Progenitor cell of endocrine pancreas (in vitro differentiated cells): ENCODE results near the gene KRT37. TPM values are rescaled to one million over a fixed set of nuclear protein-coding genes. Genes with fewer than 3 reads are reported as not detected.

Experiments
- DNase-seq: peaks from one replicate; pipeline ENCODE4 v3.0.0; 2021; ENCODE audit warnings: low spot score; ENCODE audit not compliant: unreplicated experiment
- H3K27ac Mint-ChIP-seq: 2 replicates; pipeline ENCODE4 v1.8.0; 2021; ENCODE audit warnings: mild to moderate bottlenecking, moderate library complexity, mixed read lengths
- H3K27me3 Mint-ChIP-seq: 2 replicates; pipeline ENCODE4 v1.8.0; 2021; ENCODE audit warnings: mixed read lengths
- H3K36me3 Mint-ChIP-seq: 2 replicates; pipeline ENCODE4 v1.8.0; 2022; ENCODE audit warnings: mixed read lengths; ENCODE audit not compliant: insufficient read depth
- H3K4me1 Mint-ChIP-seq: 2 replicates; pipeline ENCODE4 v1.8.0; 2021; ENCODE audit warnings: low read depth, mixed read lengths
- H3K4me3 Mint-ChIP-seq: 2 replicates; pipeline ENCODE4 v1.8.0; 2021; ENCODE audit warnings: low read depth, mild to moderate bottlenecking, moderate library complexity, mixed read lengths
- H3K9me3 Mint-ChIP-seq: 2 replicates; pipeline ENCODE4 v1.8.0; 2021; ENCODE audit warnings: low read depth, mixed read lengths
- total RNA-seq: library from RNA; stranded (reverse); gene quantifications from 2 replicates; pipeline ENCODE4 v1.2.1, GENCODE V29; 2021
- TF ChIP-seq, protein P1 (sequence below): fragments of 200-600 bp; sonication (generic); IDR thresholded peaks from one replicate; pipeline ENCODE4 v1.5.0; 2021; ENCODE audit warnings: antibody characterized with exemption, mild to moderate bottlenecking; ENCODE audit not compliant: unreplicated experiment

The KRT37 gene
- total RNA-seq, 1 donor from 2014 or later, result not detected

DNA sequence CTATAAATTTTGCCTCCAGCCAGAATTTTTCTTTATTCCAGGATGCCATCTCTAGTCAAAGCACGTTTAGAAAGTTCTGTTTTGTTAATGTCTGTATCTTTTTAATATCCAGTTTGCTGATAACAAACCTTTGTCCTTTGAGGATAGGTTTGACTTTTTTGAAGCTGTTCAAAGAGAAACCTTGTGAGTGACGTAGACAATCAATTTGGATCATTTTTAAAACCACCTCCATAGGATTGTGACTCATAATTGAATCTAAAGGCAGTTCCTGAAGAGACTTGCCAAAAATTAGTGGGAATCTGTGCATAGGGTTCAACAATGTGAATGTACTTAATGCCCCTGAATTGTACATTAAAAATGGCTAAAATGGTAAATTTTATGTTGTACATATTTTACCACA, 32.9 kb downstream of the KRT37 start:
- DNase-seq, result no peak
- no peak overlapping the region for H3K27ac Mint-ChIP-seq
- H3K36me3 Mint-ChIP-seq, result no peaks in the 10 kb centered on the region
- no peak overlapping the region for H3K4me3 Mint-ChIP-seq
- H3K4me1 Mint-ChIP-seq, result peaks cover 1% of the 10 kb centered on the region
- peaks cover 3% of the 10 kb centered on the region for H3K27me3 Mint-ChIP-seq
- TF ChIP-seq, protein P1, sequence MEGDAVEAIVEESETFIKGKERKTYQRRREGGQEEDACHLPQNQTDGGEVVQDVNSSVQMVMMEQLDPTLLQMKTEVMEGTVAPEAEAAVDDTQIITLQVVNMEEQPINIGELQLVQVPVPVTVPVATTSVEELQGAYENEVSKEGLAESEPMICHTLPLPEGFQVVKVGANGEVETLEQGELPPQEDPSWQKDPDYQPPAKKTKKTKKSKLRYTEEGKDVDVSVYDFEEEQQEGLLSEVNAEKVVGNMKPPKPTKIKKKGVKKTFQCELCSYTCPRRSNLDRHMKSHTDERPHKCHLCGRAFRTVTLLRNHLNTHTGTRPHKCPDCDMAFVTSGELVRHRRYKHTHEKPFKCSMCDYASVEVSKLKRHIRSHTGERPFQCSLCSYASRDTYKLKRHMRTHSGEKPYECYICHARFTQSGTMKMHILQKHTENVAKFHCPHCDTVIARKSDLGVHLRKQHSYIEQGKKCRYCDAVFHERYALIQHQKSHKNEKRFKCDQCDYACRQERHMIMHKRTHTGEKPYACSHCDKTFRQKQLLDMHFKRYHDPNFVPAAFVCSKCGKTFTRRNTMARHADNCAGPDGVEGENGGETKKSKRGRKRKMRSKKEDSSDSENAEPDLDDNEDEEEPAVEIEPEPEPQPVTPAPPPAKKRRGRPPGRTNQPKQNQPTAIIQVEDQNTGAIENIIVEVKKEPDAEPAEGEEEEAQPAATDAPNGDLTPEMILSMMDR, result no peak
- H3K9me3 Mint-ChIP-seq, result peaks cover 3% of the 10 kb centered on the region

DNA sequence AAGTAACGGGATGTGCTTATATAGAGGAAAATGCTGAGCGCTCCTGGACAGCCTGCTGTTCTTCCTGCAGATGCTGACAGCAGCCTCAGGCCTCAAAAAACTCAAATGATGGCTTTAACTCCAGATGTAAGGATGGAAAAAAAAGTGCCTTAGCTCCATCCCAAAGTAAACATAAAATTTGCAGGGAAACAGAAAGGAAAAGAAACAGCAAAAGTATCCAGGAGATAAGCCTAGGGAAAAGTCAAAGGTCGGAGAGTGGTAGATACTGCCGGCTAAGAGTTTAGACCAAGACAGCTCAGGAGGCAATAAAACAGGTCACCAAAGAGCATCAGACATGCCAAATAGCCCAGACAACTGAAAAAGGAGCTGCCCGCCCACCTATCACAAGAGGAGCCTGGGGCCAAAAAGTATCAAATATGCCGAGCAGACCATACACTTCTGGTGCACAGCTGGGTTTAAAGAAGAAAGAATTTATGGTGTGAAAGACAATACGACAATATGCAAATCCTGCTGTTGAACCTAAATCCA, 33.9 kb downstream of the KRT37 start:
- Mint-ChIP-seq H3K27ac (no peak overlapping the region), H3K36me3 (no peaks in the 10 kb centered on the region), H3K4me1 (peaks cover 1% of the 10 kb centered on the region), H3K27me3 (peaks cover 3% of the 10 kb centered on the region), H3K9me3 (peaks cover 7% of the 10 kb centered on the region), H3K4me3 (no peak overlapping the region)
- TF ChIP-seq, protein P1, result no peak
- DNase-seq, result no peak

DNA sequence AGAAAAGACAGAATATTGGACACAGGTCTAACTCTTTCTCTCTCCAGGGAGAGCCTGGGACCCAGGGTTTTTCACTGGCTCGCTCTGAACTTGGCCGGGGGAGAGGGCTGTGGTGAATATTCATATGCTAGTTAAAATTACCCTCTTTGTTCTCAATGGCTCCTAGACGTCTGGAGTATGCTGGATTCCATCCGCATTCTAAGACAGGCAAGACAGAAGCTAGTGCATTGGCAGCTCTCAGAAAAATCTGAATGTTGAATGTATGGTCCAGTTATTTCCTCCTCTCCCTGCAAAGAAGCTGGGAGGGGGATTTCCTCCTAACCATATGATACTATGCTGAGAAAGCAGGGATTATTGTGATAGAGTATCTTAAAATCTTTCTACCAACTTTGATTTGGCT, 36.7 kb downstream of the KRT37 start:
- peaks cover 7% of the 10 kb centered on the region for H3K9me3 Mint-ChIP-seq
- no peak overlapping the region for H3K27ac Mint-ChIP-seq
- no peak overlapping the region for H3K4me3 Mint-ChIP-seq
- H3K36me3 Mint-ChIP-seq, result no peaks in the 10 kb centered on the region
- peaks cover 1% of the 10 kb centered on the region for H3K4me1 Mint-ChIP-seq
- no peaks in the 10 kb centered on the region for H3K27me3 Mint-ChIP-seq
- TF ChIP-seq, protein P1, result no peak
- DNase-seq, result no peak

DNA sequence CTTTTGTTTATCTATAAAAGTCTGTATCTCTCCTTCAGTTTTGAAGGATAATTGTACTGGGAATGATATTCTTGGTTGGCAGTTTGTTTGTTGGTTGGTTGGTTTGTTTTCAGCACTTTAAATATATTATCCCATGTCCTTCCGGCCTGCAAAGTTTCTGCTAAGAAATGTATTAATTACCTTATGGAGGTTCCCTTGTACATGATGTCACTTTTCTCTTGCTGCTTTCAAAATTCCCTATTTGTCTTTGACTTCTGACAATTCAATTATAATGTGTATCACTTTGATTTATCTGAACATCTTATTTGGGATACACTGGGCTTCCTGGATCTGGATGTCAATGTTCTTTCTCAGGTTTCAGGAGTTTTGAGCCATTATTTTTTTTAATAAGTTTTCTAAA, 38.2 kb downstream of the KRT37 start:
- H3K4me3 Mint-ChIP-seq, result no peak overlapping the region
- no peaks in the 10 kb centered on the region for H3K36me3 Mint-ChIP-seq
- peaks cover 7% of the 10 kb centered on the region for H3K9me3 Mint-ChIP-seq
- H3K27me3 Mint-ChIP-seq, result peaks cover 1% of the 10 kb centered on the region
- H3K27ac Mint-ChIP-seq, result no peak overlapping the region
- no peak for DNase-seq
- TF ChIP-seq, protein P1, result no peak
- H3K4me1 Mint-ChIP-seq, result peaks cover 1% of the 10 kb centered on the region

DNA sequence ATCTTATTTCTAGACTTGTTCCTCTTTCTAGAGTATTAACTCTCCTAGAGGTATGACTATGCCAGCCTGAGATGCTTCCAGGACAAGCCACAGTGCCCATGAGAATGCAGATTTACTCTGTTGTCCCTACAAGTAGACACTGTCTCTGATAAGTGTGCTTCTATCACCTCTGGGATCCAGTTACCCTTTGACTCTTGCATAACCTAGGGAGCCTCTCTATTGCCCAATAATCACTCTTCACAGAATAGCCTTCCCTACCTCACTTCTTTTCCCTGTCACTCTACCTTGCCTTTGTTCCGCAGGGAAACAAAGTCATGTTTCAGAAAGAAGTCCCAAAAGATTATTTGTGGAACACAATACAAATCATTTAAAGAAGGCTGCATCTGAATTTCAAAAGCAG, 40.7 kb downstream of the KRT37 start:
- H3K27ac Mint-ChIP-seq, result no peak overlapping the region
- H3K36me3 Mint-ChIP-seq, result no peaks in the 10 kb centered on the region
- peaks cover 7% of the 10 kb centered on the region for H3K9me3 Mint-ChIP-seq
- H3K4me3 Mint-ChIP-seq, result no peak overlapping the region
- H3K4me1 Mint-ChIP-seq, result no peaks in the 10 kb centered on the region
- DNase-seq, result no peak
- peaks cover 13% of the 10 kb centered on the region for H3K27me3 Mint-ChIP-seq
- TF ChIP-seq, protein P1, result no peak
